AG10803 (cell line): ENCODE results near the gene SMIM10L2A.
"Not testable (repeated sequence)": the region's sequence is repeated elsewhere in the genome, so short reads cannot be mapped to it uniquely, and the experiment has no call there.

Experiments used
- DNase-seq: peaks from one replicate; pipeline ENCODE4 v3.0.0; 2010; ENCODE audit warnings: low read depth
- H3K4me3 ChIP-seq: 2 replicates; pipeline ENCODE4 v1.5.1; 2011; ENCODE audit warnings: mild to moderate bottlenecking, low read length, control low read depth
- TF ChIP-seq, protein P1 (sequence below): conservative IDR thresholded peaks from 2 replicates; pipeline ENCODE4 v1.5.1; 2011; ENCODE audit warnings: mild to moderate bottlenecking, low read length, control low read depth, inconsistent platforms

Gene SMIM10L2A

GRCh38 chrX:135421537-135421931 lies 210 bp upstream of the SMIM10L2A start:
- TF ChIP-seq, protein P1, sequence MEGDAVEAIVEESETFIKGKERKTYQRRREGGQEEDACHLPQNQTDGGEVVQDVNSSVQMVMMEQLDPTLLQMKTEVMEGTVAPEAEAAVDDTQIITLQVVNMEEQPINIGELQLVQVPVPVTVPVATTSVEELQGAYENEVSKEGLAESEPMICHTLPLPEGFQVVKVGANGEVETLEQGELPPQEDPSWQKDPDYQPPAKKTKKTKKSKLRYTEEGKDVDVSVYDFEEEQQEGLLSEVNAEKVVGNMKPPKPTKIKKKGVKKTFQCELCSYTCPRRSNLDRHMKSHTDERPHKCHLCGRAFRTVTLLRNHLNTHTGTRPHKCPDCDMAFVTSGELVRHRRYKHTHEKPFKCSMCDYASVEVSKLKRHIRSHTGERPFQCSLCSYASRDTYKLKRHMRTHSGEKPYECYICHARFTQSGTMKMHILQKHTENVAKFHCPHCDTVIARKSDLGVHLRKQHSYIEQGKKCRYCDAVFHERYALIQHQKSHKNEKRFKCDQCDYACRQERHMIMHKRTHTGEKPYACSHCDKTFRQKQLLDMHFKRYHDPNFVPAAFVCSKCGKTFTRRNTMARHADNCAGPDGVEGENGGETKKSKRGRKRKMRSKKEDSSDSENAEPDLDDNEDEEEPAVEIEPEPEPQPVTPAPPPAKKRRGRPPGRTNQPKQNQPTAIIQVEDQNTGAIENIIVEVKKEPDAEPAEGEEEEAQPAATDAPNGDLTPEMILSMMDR, result no peak
- peak overlapping the region; percentile 36 for H3K4me3 ChIP-seq
- peak; percentile 45 for DNase-seq

- DNase-seq, H3K4me3 ChIP-seq: not testable (repeated sequence)
Observed at GRCh38 chrX:135422810-135423168, 1.0 kb downstream of the SMIM10L2A start.

GRCh38 chrX:135423173-135423864 lies 1.6 kb downstream of the SMIM10L2A start:
- not testable (repeated sequence) for DNase-seq, H3K4me3 ChIP-seq

- DNase-seq, result no peak
- H3K4me3 ChIP-seq, result no peak overlapping the region
Observed at GRCh38 chrX:135424469-135424868, 2.7 kb downstream of the SMIM10L2A start.

GRCh38 chrX:135425026-135425965 lies 3.6 kb downstream of the SMIM10L2A start:
- no peak for DNase-seq
- no peak overlapping the region for H3K4me3 ChIP-seq
- TF ChIP-seq, protein P1, result no peak

More at GRCh38 chrX:135424469-135424868, 2.7 kb downstream of the SMIM10L2A start:
- TF ChIP-seq, protein P1, result no peak

DNA sequence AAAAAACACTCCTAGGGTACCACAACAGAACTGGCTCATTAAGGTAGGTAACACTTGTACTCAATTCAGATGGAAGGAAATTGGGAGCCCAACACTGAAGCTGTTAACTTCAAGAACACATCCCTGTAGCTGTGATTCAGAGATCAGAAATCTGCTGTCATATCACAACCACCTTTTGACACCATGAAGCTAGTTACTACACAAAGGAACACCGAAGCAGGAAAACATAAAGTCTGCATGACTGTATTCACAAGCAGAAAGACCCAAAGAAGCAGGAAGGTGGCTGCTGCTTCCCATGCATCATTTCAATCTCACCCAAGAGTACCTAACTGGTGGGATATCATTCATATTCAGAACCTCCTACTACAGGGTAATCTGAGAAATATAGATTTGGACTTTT lies 7.7 kb downstream of the SMIM10L2A start:
- H3K4me3 ChIP-seq, result no peak overlapping the region
- TF ChIP-seq, protein P1, result no peak
- no peak for DNase-seq

GRCh38 chrX:135431886-135432285 lies 10.1 kb downstream of the SMIM10L2A start:
- TF ChIP-seq, protein P1, result no peak
- DNase-seq, result no peak

GRCh38 chrX:135432453-135432852 lies 10.7 kb downstream of the SMIM10L2A start:
- TF ChIP-seq, protein P1, result no peak
- H3K4me3 ChIP-seq, result no peak overlapping the region
- no peak for DNase-seq

More at GRCh38 chrX:135431886-135432285, 10.1 kb downstream of the SMIM10L2A start:
- no peak overlapping the region for H3K4me3 ChIP-seq
